Kidney (tissue), 14 donors: ENCODE data around the gene CUX1. TPM values are rescaled to one million over a fixed set of nuclear protein-coding genes. Genes with fewer than 3 reads are reported as not detected.
"Not testable (repeated sequence)": the region's sequence is repeated elsewhere in the genome, so short reads cannot be mapped to it uniquely, and the experiment has no call there.

Experiments used
- DNase-seq, 5 donors: peaks; one replicate each; pipeline ENCODE4 v3.0.0-alpha.2; 2013 to 2020
- FAIRE-seq: peaks from 2 replicates; lab custom pipeline; 2012; peaks lifted over from hg19 to GRCh38; lab: Jason Lieb, UNC
- H3K27ac ChIP-seq, 2 donors: one replicate each; pipeline ENCODE4 v1.7.0; 2013; ENCODE audit warnings: low read depth in 2 of 2, low read length in 2 of 2, inconsistent platforms in 1 of 2
- H3K27me3 ChIP-seq: one replicate; pipeline ENCODE4 v1.7.1; 2013; ENCODE audit warnings: low read length, inconsistent platforms; ENCODE audit not compliant: control insufficient read depth, insufficient read depth
- H3K36me3 ChIP-seq, 3 donors: one replicate each; pipeline versions ENCODE4 v1.7.0 to v1.7.1; 2013; ENCODE audit warnings: low read length in 3 of 3, control low read depth in 1 of 3, inconsistent platforms in 1 of 3; ENCODE audit not compliant: insufficient read depth in 3 of 3, control insufficient read depth in 2 of 3
- H3K4me1 ChIP-seq, 3 donors: one replicate each; pipeline versions ENCODE4 v1.7.0 to v1.7.1; 2013; ENCODE audit warnings: low read length in 3 of 3, inconsistent platforms in 1 of 3, low read depth in 1 of 3; ENCODE audit not compliant: control insufficient read depth in 2 of 3, insufficient read depth in 2 of 3
- H3K4me3 ChIP-seq, 3 donors: one replicate each; pipeline versions ENCODE4 v1.7.0 to v1.8.1; 2013; ENCODE audit warnings: low read length in 3 of 3, control low read depth in 1 of 3, inconsistent platforms in 1 of 3
- H3K9ac ChIP-seq, 3 donors: one replicate each; pipeline versions ENCODE4 v1.7.0 to v1.7.1; 2013; ENCODE audit warnings: low read length in 3 of 3, control low read depth in 1 of 3, inconsistent platforms in 1 of 3
- H3K9me3 ChIP-seq, 3 donors: one replicate each; pipeline versions ENCODE4 v1.7.0 to v1.7.1; 2013; ENCODE audit warnings: low read length in 3 of 3, control low read depth in 1 of 3, inconsistent platforms in 1 of 3; ENCODE audit not compliant: control insufficient read depth in 2 of 3, insufficient read depth in 1 of 3
- CTCF ChIP-seq: IDR thresholded peaks from 3 replicates; pipeline ENCODE4 v1.5.1; 2012; ENCODE audit warnings: mild to moderate bottlenecking, moderate library complexity, borderline replicate concordance; ENCODE audit not compliant: insufficient read depth; ENCODE audit errors: extremely low read depth
- intact Hi-C: fragments of 100-400 bp; cut with DNase I; formaldehyde crosslinking; loops from one replicate; pipeline ENCODE4 v1.11.1; 2022
- polyA plus RNA-seq: library from polyadenylated mRNA; stranded (reverse); fragments of 350-450 nt; fragmentation: Illumina TruSeq; extraction: RNeasy Lipid Tissue Mini Kit (QIAGEN cat#74804); gene quantifications from one replicate; pipeline ENCODE4 v1.2.3, GENCODE V29; 2014; ENCODE audit warnings: low read depth, low replicate concordance; ENCODE audit not compliant: insufficient read depth
- total RNA-seq: library from RNA; stranded (reverse); fragmentation: NEBNext Ultra II Directional; extraction: Animal tissue kit (Norgen Biotek cat#: 25700); gene quantifications from one replicate; pipeline ENCODE4 v1.2.1, GENCODE V29; 2021
- donor health status: control.
- donor health status: control.
- donor health status: control.
- donor health status: control.
- donor health status: control.
- donor health status: DM: yes; HTN: yes; CAD: no.
- donor health status: Normal renal cell carcinoma (clear cell type).

CUX1 gene
- total and polyA plus RNA-seq, 2 donors from 2014 or later: 71.4 to 126 TPM

- Histone ChIP-seq H3K9ac (no peak overlapping the region), H3K9me3 (no peaks in the 10 kb centered on the region), H3K4me3 (no peak overlapping the region), H3K27me3 (no peaks in the 10 kb centered on the region), H3K4me1 (no peaks in the 10 kb centered on the region), H3K36me3 (peaks cover 0 to 35% (median 11%) of the 10 kb centered on the region in 3 donors), H3K27ac (no peak overlapping the region)
- intact Hi-C loops: no loop called here
- FAIRE-seq (no peak), DNase-seq (no peak)
- no peak for TF ChIP-seq CTCF
These were observed 363.3 kb downstream of the CUX1 start for GRCh38 chr7:102180727-102181126.

- no peak overlapping the region for H3K27ac ChIP-seq
- FAIRE-seq: no peak
These were observed 364.1 kb downstream of the CUX1 start for GRCh38 chr7:102181517-102181916.

GRCh38 chr7:102182016-102182415 is 364.6 kb downstream of the CUX1 start:
- no peak overlapping the region for H3K27ac ChIP-seq
- DNase-seq (no peak), FAIRE-seq (no peak)
- H3K27me3 ChIP-seq: no peaks in the 10 kb centered on the region
- no peak overlapping the region for H3K4me3 ChIP-seq
- TF ChIP-seq CTCF: no peak
- no peak overlapping the region for H3K9ac ChIP-seq
- peaks cover 0 to 37% (median 11%) of the 10 kb centered on the region in 3 donors for H3K36me3 ChIP-seq
- no peaks in the 10 kb centered on the region for H3K4me1 ChIP-seq
- intact Hi-C loops: no loop called here
- H3K9me3 ChIP-seq: no peaks in the 10 kb centered on the region

More at GRCh38 chr7:102181517-102181916, 364.1 kb downstream of the CUX1 start:
- no peak for TF ChIP-seq CTCF
- H3K36me3 ChIP-seq: peaks cover 0 to 37% (median 11%) of the 10 kb centered on the region in 3 donors
- intact Hi-C loops: no loop called here
- no peak for DNase-seq
- H3K27me3 ChIP-seq: no peaks in the 10 kb centered on the region
- no peaks in the 10 kb centered on the region for H3K9me3 ChIP-seq
- H3K4me3 ChIP-seq: no peak overlapping the region
- H3K9ac ChIP-seq: no peak overlapping the region
- no peaks in the 10 kb centered on the region for H3K4me1 ChIP-seq

GRCh38 chr7:102183848-102184247 is 366.4 kb downstream of the CUX1 start:
- H3K27me3 ChIP-seq, H3K9me3 ChIP-seq, FAIRE-seq, H3K27ac ChIP-seq, DNase-seq, intact Hi-C loops, H3K4me3 ChIP-seq, H3K9ac ChIP-seq, H3K4me1 ChIP-seq: not testable (repeated sequence)
- H3K36me3 ChIP-seq: peaks cover 0 to 27% (median 7%) of the 10 kb centered on the region in 3 donors
